ACC112 (cell line): ENCODE results near the gene SEMA4F.
"Not testable (repeated sequence)": the region's sequence is repeated elsewhere in the genome, so short reads cannot be mapped to it uniquely, and the experiment has no call there.

Source experiments
- H2AFZ ChIP-seq: fragments of 200-600 bp; sonication (generic); one replicate; pipeline ENCODE4 v1.6.0; 2017; ENCODE audit warnings: antibody characterized with exemption, low read length; ENCODE audit not compliant: unreplicated experiment
- H3K27ac ChIP-seq: fragments of 200-600 bp; sonication (generic); 2 replicates; pipeline ENCODE4 v1.5.1; 2014; ENCODE audit warnings: low read depth, mild to moderate bottlenecking, antibody characterized with exemption, low read length, moderate library complexity
- H3K27me3 ChIP-seq: fragments of 200-600 bp; sonication (generic); 2 replicates; pipeline ENCODE4 v1.6.1; 2014; ENCODE audit warnings: mild to moderate bottlenecking, antibody characterized with exemption, low read length, moderate library complexity, mixed read lengths; ENCODE audit not compliant: insufficient read depth
- H3K36me3 ChIP-seq: fragments of 200-600 bp; sonication (generic); 2 replicates; pipeline ENCODE4 v1.6.1; 2016; ENCODE audit warnings: mild to moderate bottlenecking, antibody characterized with exemption, low read length, moderate library complexity, mixed read lengths; ENCODE audit not compliant: insufficient read depth
- H3K4me1 ChIP-seq: fragments of 200-600 bp; sonication (generic); one replicate; pipeline ENCODE4 v1.6.1; 2016; ENCODE audit warnings: low read length, mixed read lengths; ENCODE audit not compliant: insufficient read depth, unreplicated experiment, control insufficient read depth
- H3K4me3 ChIP-seq: fragments of 200-600 bp; sonication (generic); 2 replicates; pipeline ENCODE4 v1.5.1; 2014; ENCODE audit warnings: mild to moderate bottlenecking, low read depth, low read length
- H3K79me2 ChIP-seq: fragments of 200-600 bp; sonication (generic); one replicate; pipeline ENCODE4 v1.6.0; 2016; ENCODE audit warnings: low read length; ENCODE audit not compliant: control insufficient read depth, unreplicated experiment, insufficient read depth

The SEMA4F gene, protein sequence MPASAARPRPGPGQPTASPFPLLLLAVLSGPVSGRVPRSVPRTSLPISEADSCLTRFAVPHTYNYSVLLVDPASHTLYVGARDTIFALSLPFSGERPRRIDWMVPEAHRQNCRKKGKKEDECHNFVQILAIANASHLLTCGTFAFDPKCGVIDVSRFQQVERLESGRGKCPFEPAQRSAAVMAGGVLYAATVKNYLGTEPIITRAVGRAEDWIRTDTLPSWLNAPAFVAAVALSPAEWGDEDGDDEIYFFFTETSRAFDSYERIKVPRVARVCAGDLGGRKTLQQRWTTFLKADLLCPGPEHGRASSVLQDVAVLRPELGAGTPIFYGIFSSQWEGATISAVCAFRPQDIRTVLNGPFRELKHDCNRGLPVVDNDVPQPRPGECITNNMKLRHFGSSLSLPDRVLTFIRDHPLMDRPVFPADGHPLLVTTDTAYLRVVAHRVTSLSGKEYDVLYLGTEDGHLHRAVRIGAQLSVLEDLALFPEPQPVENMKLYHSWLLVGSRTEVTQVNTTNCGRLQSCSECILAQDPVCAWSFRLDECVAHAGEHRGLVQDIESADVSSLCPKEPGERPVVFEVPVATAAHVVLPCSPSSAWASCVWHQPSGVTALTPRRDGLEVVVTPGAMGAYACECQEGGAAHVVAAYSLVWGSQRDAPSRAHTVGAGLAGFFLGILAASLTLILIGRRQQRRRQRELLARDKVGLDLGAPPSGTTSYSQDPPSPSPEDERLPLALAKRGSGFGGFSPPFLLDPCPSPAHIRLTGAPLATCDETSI

DNA sequence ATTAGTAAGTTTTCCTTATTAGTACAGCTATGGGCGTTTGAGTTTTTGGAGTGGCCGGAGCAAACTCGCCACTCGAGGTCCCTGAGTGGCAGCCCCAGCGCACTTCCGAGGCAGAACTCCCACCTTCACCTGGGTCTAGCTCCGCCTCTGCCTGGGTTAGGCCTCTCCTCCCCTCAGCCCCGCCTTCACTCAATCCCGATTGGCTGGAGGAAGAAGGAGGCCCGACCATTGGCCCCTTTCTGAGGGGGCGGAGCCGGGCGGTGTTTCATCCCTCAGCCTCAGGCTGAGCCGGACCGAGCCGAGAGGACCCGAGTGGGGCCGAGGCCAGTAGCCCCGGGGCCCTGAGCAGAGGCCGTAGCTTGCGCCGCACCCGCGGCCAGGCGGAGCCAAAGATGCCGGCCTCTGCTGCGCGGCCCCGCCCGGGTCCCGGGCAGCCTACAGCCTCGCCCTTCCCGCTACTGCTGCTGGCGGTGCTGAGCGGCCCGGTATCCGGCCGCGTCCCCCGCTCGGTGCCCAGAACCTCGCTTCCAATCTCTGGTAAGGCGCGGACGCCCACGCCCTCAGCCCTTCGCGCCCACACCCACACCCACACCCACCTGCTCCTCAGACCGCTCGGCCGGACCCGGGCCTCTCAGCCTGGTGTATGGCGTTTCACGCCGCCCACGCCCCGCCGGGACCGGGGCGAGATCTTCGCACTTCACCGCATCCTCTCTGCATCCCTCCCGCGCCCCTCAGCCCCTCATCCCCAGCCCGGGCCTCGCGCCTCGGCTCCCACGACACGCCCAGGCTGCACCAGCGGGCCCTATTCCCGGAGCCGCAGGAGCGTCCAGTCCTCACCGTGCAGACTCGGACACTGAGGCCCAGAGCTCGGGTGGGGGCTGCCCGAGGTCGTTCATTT is at the start of gene SEMA4F:
SEMA4F (plus strand) TSS at position 263 of the 898 bp plus-strand sequence; CDS start at position 393, 130 bp downstream.
- Histone ChIP-seq H3K27me3 (no peaks in the 10 kb centered on the region), H3K79me2 (no peaks in the 10 kb centered on the region), H3K4me1 (peaks cover 6% of the 10 kb centered on the region), H3K27ac (no peak within 1 kb of the TSS), H3K4me3 (peak within 1 kb of the TSS; percentile 90), H3K36me3 (no peaks in the 10 kb centered on the region), H2AFZ (peak within 1 kb of the TSS; percentile 98)

GRCh38 chr2:74606927-74607326 is 47.1 kb upstream of the SEMA4F start:
- H3K36me3 ChIP-seq: no peaks in the 10 kb centered on the region
- H3K79me2 ChIP-seq: no peaks in the 10 kb centered on the region
- H2AFZ ChIP-seq: no peak overlapping the region
- peaks cover 12% of the 10 kb centered on the region for H3K4me1 ChIP-seq
- H3K4me3 ChIP-seq: no peak overlapping the region
- H3K27ac ChIP-seq: no peak overlapping the region
- H3K27me3 ChIP-seq: no peaks in the 10 kb centered on the region

GRCh38 chr2:74617122-74617521 is 36.9 kb upstream of the SEMA4F start:
- Histone ChIP-seq H3K4me1 (no peaks in the 10 kb centered on the region), H3K27ac (no peak overlapping the region), H2AFZ (no peak overlapping the region), H3K79me2 (no peaks in the 10 kb centered on the region), H3K27me3 (peaks cover 13% of the 10 kb centered on the region; the same call in 1 of the 2 replicates), H3K4me3 (no peak overlapping the region), H3K36me3 (no peaks in the 10 kb centered on the region)

DNA sequence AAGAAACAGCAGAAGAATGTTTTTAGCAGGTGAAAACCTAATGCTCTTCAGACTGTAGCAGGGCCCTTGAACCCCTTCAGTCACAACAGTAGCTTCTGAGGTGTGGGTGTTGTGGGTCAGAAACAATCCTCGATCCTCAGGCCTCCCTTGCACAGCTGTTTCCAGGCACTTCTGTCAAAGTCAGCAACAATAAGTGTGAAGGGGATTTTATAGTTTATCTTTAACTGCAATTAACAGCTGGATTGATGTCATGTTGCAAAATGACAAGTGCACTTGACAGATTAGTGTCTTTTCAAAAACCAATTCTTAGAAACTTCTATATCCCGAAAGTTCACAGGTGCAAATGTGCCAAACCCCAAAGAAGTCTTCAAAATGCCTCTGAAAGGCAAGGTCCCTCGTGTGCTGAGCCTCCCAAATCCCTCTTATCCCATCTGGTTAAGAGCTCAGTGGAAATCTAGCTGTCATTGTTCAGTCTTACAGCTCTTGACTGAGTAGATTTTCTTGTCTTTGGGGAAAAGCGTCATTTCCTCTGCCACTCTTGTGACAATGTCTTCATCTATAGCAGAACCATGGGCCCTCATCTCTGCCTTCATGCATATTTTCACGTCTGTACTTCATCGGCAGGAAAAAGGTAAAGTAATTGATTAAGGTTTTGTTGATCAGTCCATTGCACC is 35.5 kb upstream of the SEMA4F start:
- Histone ChIP-seq H3K79me2 (no peaks in the 10 kb centered on the region), H3K27ac (no peak overlapping the region), H3K4me3 (no peak overlapping the region), H3K4me1 (no peaks in the 10 kb centered on the region), H3K36me3 (no peaks in the 10 kb centered on the region), H3K27me3 (peaks cover 13% of the 10 kb centered on the region; the same call in 1 of the 2 replicates), H2AFZ (no peak overlapping the region)

DNA sequence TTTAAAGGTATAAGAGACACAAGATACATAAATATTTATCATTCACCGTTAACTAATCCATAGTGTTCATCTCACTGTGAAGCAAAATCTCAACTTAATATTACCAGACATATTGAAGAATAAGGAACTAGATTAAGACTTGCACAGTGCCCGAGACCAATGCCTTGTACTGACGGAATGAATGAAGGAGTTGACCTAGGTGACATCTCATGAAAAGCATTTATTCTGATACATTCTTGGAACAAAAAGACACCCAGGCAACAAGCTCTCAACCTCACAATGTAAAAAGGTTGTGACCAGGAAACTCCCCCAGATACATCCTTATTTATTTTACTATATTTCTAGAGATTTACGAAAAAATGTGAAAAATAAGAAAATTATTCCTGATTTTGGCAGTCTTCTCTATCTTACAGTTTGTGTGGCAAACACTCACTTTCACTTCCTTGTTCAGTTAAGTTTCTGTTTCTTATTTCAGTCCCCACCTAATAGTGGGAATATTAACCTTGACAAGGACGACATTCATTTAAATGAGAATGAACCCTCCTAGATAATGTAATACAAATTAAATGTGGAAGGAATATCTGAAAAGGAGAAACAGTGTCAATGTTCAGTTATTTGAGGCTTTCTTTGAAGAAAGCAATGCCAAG is 34.3 kb upstream of the SEMA4F start:
- Histone ChIP-seq H3K27me3 (peaks cover 9% of the 10 kb centered on the region; the same call in 1 of the 2 replicates), H3K4me1 (no peaks in the 10 kb centered on the region), H3K79me2 (no peaks in the 10 kb centered on the region), H3K36me3 (no peaks in the 10 kb centered on the region), H3K27ac (no peak overlapping the region), H3K4me3 (no peak overlapping the region), H2AFZ (no peak overlapping the region)

- H3K79me2 ChIP-seq: no peaks in the 10 kb centered on the region
- no peak overlapping the region for H3K27ac ChIP-seq
- no peak overlapping the region for H2AFZ ChIP-seq
- peaks cover 3% of the 10 kb centered on the region; the same call in 1 of the 2 replicates for H3K27me3 ChIP-seq
- H3K4me3 ChIP-seq: no peak overlapping the region
- H3K4me1 ChIP-seq: no peaks in the 10 kb centered on the region
- no peaks in the 10 kb centered on the region for H3K36me3 ChIP-seq
These were observed 33.4 kb upstream of the SEMA4F start for GRCh38 chr2:74620671-74621070.

DNA sequence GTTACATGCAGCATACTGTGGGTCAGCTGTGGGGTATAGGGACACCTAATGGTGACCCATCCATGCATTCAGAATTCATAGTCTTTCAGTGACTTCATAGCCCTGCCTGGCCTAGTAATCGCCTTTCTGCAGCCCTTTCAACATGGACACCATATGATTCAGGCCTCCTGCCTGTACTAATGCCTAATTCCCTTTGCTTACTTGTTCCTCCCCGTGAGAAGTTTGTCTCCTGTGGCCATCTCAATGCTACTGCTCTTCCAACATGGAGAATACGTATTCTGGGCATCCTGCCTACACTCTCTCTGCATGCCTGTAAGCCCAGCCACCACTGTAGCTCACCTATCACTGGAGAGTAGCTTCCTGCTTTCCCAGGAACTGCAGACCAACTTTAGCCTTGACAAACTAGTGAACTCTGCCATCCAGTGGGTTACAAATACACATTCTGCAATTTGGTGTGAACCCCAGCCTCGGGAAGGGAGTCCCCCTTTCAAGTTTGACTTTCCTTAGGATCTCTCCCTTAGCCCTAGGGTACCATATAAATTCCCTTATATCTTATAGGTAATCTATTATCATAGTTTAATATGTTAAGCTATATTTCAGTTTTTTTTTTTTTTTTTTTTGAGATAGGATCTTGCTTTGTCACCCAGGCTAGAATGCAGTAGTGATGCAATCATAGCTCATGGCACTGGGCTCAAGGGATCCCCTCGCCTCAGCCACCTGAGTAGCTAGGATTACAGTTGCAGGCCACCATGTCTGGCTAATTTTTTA is 28.2 kb upstream of the SEMA4F start:
- H3K27ac ChIP-seq: no peak overlapping the region
- H3K27me3 ChIP-seq: no peaks in the 10 kb centered on the region
- H3K4me1 ChIP-seq: no peaks in the 10 kb centered on the region
- H3K4me3 ChIP-seq: no peak overlapping the region
- no peaks in the 10 kb centered on the region for H3K79me2 ChIP-seq
- H2AFZ ChIP-seq: no peak overlapping the region
- no peaks in the 10 kb centered on the region for H3K36me3 ChIP-seq

DNA sequence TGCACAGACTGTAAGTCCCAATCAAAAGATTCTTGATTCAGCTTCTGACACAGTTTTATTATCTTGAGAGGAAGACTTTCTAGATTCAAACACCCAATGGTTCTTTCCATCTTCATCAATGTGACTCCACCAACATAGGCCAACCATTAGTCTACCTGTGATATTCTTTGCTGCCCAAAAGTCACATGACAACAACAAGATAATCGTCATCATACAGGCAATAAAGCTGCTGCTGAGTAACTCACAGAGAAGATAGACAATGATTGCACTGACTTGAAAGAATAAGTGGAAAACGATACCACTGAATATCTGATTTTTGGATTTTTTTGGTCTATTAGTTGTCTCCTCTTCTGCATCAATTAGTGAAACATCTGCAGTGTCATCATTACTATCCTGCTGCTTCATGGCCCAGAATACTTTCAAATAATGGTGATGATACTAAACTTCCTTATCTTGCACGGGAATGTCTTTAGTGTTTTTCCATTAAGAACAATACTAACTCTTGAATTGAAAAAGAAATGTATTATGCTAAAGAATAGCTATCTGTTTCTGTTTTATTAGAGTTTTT is 25.4 kb upstream of the SEMA4F start:
- no peaks in the 10 kb centered on the region for H3K36me3 ChIP-seq
- H3K79me2 ChIP-seq: no peaks in the 10 kb centered on the region
- H3K27me3 ChIP-seq: no peaks in the 10 kb centered on the region
- no peaks in the 10 kb centered on the region for H3K4me1 ChIP-seq
- H2AFZ ChIP-seq: no peak overlapping the region
- H3K4me3 ChIP-seq: no peak overlapping the region
- no peak overlapping the region for H3K27ac ChIP-seq

- H3K4me3 ChIP-seq, H3K27ac ChIP-seq, H3K27me3 ChIP-seq, H3K36me3 ChIP-seq, H3K79me2 ChIP-seq, H3K4me1 ChIP-seq, H2AFZ ChIP-seq: not testable (repeated sequence)
These were observed 23.6 kb upstream of the SEMA4F start for GRCh38 chr2:74630454-74630853.
